Stimulated activated CD8-positive, alpha-beta memory T cell treated with anti-CD3 and anti-CD28 coated beads, Interleukin-7, amount 100 ng/mL, for 48 hours (primary cell): Measurements from ENCODE around the gene TRIM52.
"Not testable (repeated sequence)": the region's sequence is repeated elsewhere in the genome, so short reads cannot be mapped to it uniquely, and the experiment has no call there.

Source experiments
- DNase-seq, 2 donors: peaks; one replicate each; pipeline ENCODE4 v3.0.0-alpha.2; 2020; ENCODE audit warnings: low read depth in 1 of 2; ENCODE audit errors: extremely low read depth in 1 of 2

Gene TRIM52

DNA sequence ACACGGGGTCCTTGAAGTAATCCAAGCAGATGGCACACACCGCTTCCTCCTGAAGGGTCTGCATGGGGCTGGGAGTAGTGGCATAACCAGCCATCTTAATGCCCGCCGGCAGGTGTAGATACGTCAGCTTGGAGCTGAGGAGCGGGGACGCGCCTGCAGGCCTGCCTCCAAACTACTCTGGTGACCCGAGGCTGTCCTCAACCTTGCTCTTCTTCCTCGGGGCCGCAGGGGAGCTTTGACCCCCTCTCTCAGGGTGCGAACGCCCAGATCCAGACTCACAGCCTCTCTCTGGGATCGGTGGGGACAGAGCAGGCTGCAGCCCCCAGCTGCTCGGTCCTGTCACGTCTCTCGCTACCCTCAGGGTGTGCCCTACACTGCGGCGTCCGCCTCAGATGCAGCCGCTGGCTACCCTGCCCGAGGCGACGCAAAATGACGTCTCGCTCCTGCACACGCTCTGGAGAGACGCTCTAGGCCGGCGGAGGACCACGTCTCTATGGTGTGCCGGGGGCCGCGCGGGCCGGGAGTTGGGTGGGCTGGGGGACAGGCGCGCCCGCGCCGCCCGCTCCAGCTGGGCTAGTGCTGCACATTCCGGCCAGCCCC, at the start of gene TRIM52:
Gene TRIM52 (minus strand): TSS at position 424 of the 600 bp plus-strand sequence. CDS start 330 bp downstream, at position 94.
- peak; percentile 81 to 86 for DNase-seq

DNA sequence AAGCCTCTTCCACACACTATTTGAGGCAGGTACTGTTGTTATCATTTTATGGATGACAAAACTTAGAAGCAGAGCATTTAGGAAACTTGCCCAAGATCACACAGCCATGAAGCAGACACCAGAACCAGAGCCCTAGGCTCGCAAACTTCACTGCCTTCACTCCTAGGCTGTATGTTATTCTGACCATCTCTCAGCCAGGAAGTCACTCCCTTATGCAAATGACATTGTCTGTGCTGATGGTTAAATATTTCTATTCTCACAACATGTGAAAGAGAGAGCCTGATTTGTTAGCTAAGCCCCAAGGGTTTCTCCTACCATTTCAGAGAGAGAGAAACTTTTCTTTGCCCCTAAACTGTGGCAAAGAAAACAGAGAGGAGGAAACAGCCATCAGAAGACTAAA, 26.4 kb upstream of the TRIM52 start:
- DNase-seq = not testable (repeated sequence)

DNA sequence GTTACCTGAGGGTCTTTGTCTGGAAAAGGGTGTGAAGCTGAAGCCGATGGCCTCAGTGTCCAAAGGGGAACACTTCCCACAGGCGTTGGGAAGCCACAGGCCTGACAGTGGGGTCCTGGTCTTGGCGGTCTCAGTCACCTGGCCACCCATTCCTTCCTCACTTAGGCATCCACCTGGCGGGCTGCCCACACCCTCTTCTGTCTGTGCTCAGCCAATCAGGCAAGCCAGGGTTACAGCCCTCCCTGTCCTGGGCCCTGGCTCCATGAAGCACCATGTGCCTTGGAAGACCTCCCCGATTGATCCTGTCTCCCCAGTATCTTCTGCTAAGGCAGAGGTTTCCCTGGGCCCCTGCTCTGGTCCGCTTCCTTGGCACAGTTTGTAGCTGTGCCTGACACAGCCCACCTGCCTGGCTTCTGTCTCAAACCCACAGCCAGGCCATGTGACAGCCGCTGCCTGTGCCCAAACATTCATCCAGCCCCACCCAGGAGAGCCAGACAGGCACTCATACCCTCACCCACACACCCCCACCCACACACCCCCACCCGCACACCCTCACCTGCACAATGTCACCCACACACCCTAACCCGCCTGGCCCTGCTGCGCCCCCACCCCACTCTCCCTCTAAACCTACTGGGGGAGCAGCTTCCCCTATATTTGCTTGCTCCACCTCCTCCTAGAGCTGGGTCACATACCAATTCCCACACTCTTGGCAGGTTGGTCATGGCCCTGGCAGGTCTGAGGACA, 25.2 kb upstream of the TRIM52 start:
- DNase-seq = not testable (repeated sequence)

DNA sequence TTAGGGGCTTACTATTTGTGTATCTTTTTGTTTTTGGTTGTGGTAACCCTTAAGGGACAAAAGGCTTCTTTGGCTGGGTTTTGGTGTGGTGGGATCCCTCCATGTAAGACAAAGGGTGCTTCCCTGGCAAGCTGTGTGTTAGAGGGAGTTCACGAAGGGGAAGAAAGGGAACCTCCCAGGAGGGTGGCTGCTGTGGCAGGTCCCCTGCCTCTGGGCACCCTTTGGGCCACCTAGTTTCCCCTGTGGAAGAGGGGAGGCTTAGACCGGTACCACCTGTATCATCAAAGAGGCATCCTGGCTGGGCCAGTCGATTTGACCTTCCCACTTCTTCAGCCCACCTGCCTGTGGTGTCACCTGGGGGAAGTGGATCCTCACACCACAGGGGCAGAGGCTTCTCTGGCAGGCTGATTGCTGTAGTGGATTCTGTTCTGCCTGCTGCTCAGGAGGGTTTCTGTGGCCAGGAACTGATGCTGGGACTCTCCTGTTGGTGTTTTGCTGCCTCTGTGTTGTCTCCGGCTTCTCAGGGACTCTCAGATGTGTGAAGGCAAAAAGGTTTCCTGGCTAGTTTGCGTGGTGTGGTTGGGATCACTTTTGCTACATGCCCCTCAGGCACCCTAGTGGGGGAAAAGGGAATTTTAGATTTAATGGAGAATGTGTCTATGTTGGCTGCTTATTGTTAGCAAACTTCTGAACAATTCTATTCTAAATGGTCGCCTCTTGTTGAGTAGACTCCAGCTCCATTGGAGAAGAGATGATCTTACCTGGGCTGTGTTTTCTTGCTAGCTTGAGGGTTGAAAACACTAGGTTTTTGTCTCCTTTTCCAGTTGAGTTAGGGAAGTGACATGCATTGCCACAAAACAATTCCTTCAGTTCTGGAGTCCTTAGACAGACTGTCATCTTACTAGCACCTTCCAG, 23.2 kb upstream of the TRIM52 start:
- not testable (repeated sequence) for DNase-seq

DNA sequence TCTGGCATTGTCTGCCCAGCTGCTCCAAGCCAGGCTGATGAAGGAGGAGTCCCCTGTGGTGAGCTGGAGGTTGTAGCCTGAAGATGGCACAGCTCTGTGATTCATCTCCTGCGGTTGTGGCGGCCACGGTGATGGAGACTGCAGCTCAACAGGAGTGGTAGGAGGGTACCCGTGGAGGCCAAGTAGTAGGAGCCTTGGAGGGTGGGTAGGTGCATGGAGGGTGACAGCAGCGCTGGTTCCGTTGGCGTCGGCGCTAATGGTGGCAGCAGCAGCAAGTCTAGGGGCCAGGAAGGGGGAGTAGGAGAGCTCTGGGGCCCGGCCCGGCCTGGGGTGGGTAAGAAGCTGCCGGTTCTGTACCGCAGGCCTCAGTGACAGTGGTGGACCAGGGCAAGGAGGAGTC, 22.4 kb upstream of the TRIM52 start:
- DNase-seq = no peak

DNA sequence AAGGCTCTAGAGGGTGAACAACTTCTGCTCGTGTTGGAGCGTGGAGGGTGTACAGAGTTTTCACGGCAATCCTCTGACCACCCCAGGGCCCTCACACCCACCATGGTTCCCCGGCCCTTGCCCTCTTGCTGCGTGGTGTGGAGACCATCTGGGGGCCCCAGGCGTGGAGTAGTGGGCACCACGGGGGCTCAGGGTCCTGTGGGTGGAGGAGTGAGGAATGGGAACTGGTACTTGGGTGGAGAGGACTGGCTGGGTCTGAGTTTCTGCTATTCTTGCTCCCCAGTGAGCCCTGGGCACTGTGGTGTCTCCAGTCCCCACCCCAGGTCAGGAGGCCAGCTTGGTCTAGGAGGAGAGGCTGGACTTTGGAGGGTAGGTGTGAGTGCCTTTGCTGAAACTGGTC, 21.9 kb upstream of the TRIM52 start:
- DNase-seq = no peak

DNA sequence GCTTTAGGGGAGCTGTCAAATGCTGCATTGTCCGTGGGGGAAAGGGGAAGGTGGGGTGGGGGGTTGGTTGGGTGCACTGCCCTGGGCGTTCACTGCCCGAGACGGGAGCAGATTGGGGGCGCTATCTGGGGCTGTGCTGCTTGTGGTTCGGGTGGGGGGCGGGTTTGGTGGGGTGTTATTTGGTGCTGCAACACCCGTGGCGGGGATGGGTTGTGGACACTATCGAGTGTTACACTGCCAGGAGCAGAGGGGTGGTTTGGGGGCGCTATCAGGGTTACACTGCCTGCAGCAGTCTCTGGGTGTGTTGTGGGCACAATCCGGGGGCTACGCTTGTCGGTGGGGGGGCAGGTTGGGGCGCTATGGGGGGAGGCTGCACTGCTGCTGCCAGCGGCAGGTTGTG, 21.5 kb upstream of the TRIM52 start:
- not testable (repeated sequence) for DNase-seq

DNA sequence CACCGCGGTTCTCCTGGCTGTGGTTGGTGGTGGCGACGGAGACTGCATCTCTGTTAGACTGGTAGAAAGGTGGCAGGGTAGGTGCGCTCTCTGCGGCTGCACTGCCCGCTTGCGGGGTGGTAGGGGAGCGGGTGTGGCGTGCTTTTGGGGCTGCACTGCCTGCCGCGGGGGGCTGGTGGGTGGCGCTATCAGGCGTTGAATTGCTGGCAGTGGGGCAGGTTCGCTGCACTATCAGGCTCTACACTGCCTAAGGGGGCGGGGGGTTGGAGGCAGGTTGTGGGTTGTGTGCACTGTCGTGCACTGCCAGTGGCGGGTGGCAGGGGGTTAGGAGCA, 21.0 kb upstream of the TRIM52 start:
- no peak for DNase-seq

DNA sequence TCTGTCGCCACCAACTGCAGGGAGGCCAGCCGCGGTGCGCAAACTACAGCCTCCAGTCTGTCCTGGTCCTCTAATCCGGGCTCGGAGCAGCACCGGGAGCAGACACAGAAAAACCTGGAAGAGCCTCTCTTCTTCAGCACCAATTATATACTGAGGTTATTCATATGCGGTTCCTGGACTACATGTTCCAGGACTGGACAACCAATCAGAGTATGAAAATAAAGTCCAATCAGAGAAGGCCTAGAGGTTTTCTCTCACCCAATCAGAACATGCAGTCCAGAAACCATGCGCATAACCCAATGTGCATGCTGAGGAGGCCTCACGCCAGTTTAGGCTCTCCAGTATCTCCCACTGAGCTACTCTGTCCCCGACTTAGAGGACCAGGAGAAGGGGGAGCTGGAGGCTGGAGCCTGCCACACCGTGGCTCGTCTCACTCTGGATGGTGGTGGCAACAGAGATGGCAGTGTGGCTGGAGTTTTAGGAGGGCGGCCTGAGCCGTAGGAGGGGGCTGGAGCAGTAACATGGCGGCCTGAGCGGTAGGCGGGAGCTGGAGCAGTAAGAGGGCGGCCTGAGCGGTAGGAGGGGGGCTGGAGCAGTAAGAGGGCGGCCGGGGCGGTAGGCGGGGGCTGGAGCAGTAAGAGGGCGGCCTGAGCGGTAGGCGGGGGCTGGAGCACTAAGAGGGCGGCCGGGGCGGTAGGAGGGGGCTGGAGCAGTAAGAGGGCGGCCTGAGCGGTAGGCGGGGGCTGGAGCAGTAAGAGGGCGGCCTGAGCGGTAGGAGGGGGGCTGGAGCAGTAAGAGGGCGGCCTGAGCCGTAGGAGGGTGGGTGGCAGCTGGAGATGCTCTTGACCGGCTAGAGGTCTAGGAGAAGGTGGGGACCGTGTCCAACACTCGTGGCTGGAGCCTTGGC, 20.4 kb upstream of the TRIM52 start:
- no peak for DNase-seq

DNA sequence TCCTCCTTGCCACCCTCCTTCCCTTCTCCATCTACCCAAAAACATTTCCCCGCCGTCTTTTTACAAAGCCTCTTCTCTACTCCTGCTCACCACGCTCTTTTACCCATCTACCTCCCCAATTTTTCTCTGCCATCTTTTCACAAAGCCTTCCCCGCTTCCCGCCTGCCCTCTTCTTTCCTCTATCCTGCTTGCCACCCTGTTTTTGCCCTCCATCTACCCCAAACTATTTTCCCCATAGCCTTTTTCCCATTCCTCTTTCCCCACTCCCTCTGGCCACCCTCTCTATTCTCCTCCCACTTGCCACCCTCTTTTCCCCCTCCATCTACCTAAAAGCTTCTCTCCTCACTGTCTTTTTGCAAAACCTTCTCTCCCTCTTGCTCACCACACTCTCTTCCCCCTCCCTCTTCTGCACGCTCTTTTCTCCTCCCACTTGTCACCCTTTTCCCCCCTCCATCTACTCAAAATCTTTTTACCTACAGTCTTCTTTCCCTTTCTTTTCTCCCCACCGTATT, 19.4 kb upstream of the TRIM52 start:
- no peak for DNase-seq

DNA sequence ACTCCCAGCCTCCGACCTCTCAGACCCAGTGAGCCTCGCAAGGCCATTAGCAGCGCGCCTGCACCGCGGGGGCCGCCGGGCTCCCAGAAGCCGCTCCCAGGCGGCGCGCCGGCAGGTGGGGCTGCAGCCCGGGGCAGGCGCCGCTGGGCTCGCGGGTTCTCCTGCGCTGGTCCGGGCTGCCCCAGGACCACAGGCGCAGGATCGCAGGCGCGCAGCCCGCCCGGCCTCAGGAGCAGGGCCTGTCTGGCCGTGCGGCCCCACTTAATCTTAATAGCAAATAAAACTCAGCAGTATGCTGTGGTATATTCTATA, 12.4 kb upstream of the TRIM52 start:
- DNase-seq = not testable (repeated sequence)

DNA sequence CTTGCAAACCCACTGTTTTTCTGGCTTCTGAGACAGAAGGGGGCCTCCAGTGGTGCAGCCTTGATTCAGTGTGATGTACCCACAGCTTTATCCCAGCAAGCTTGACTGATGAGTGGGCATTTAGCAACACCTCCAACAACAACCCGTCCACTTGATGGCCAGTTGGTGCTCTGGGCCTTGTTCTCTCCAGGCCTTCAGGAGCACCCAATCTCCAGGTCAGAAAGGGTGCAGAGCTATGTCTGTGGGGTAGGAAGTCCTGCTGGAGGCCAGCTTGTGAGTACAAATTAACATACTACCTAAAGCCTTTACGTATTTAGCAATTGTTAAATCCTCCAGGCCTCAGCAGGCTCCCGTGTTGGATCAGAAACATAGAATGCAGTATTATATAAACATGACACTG, 10.1 kb upstream of the TRIM52 start:
- DNase-seq = no peak

DNA sequence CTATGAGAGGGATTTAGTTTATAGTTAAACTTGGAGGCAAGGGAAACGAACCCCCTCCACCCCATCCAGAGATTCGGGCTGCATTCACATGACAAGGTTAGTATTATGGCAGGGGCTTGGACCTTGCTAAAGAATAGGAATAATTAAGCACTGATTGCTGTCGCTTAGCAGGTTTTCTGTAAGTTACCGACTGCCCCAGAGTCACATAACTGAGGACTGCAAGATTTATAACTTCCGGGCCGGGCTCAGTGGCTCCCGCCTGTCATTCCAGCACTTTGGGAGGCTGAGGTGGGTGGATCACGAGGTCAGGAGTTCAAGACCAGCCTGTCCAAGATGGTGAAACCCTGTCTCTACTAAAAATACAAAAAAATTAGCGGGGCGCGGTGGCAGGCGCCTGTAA, 7.0 kb upstream of the TRIM52 start:
- not testable (repeated sequence) for DNase-seq

DNA sequence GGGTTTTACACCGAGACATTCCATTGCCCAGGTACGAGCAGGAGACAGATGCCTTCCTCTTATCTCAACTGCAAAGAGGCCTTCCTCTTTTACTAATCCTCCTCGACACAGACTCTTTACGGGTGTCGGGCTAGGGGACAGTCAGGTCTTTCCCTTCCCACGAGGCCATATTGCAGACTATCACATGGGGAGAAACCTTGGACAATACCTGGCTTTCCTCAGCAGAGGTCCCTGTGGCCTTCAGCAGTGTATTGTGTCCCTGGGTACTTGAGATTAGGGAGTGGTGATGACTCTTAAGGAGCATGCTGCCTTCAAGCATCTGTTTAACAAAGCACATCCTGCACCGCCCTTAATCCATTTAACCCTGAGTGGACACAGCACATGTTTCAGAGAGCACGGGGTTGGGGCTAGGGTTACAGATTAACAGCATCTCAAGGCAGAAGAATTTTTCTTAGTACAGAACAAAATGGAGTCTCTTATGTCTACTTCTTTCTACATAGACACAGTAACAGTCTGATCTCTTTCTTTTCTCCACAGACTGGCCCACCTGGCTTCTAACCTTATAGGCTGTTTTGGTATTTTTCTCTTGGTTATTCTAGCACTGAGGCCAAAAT, 6.5 kb upstream of the TRIM52 start:
- not testable (repeated sequence) for DNase-seq

DNA sequence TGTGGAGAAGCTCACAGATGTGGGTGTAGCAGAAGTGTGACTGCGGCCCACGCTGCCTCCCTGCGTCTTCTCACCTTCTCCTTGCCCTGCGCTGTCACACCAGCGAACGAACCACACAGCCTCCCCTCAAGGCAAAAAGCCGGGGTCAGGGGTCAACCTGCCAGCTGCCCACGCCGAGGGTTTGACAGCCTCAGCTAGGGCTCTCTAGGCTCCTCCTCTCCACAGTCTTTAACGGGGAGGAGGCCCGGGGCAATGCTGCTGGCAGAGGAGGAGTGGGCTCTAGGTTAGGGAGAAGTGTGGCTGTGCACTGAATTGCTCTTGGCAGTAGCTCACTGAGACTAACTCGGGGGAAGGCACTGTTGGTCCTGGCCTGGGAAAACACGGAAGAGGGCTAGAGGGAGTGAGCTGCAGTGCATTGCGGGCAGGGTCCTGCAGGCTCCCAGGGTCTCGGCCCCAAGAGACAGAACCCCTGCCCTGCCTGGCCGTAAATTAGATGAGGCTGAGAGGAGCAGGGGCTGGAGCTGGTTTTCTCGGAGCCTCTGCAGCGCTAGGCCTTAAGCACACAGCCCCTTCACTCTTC, 4.2 kb upstream of the TRIM52 start:
- no peak for DNase-seq

DNA sequence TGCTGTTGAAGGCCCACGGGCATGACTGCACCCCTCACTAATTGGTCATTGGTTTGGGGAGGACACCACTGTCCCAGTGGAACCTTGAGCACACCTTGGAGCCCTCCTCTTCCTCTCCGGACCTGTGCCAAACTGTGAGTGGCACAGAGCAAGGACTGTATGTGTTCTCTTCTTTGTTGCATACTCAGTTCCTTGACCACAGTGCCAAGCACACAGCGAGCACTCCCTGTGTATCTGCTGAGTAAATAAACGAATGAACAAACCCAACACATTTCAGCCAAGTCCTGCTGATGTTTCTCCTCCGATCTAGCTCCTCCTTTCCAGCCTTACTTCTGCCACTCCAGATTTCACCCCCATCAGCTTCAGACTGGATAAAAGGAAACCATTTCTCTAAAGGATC, 2.7 kb upstream of the TRIM52 start:
- no peak for DNase-seq

DNA sequence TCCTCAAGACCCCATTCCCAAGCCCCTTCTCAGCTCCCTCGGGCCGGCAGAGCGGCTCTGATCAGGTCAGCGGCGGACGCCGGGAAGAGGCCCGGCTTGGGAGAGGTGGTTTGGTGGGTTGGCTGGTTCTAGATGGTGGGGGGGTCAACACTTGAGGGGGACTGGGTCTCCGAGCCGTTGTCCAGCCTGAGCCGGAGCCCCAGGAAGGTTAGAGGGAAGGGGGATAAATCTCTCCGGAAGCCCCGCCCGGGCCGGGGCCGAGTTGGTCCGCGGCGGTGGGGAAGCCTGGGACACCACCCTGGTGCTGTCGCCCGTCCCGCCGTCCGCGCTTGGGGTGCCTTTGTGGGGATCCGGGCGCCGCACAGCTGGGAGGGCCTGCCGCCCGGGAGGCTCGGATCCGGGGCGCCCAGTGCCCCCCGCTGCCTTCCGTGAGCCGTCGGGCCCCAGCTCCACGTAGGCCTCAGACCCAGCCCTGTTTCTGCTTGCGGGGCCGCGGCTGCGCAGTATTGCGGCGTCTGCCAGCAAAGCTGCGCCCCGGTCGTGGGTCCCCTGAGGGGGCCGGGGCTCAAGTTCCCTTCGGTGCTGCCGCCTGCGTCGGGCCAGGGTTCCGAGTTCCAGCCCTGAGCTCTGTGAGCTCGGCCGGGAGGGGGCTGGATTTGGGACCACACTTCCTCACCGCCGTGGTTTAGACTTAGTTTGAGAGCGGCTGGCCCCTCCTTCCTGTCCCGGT, 542 bp upstream of the TRIM52 start:
- peak; percentile 61 for DNase-seq

DNA sequence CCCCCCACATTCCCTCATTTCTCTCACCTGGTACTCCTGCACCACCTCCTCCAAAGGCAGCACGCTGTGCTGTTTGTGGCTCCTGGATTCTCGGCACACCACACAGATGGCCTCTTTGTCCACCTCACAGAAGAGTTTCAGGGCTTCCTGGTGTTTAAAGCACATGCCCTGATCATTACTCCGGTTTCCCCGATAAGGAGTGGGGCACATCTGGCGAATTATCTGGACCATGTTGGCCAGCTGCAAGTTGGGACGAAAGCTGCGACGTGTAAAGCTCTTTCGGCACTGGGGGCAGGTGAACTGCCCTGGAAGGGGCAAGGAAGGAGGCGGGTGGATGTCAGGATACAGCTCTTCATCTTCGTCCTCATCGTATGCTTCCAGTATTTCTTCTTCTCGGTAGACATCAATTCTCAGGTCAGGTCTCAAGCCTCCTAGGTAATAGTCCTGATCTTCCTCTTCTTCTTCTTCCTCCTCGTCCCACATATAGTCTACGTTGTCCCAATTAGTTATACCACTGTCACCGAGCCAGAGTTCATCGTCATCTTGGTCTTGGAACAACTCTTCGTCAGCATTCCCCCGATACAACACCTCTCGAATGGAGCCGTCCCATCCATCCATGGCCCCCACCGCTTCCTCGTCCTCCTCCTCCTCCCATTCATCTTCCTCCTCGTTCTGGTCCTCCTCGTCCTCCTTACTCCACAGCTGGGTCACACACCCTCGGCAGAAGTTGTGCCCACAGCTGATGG, 796 bp downstream of the TRIM52 start:
- DNase-seq = no peak
